Measurements from ENCODE around the gene GPAT3. TPM values are rescaled to one million over a fixed set of nuclear protein-coding genes. Genes with fewer than 3 reads are reported as not detected.

Gene GPAT3
- total and polyA plus RNA-seq, 2 of the 8 experiments (the other 6 are each of a cell fraction or from before 2014, with no cell fraction given): 0.23 to 2.0 TPM

DNA sequence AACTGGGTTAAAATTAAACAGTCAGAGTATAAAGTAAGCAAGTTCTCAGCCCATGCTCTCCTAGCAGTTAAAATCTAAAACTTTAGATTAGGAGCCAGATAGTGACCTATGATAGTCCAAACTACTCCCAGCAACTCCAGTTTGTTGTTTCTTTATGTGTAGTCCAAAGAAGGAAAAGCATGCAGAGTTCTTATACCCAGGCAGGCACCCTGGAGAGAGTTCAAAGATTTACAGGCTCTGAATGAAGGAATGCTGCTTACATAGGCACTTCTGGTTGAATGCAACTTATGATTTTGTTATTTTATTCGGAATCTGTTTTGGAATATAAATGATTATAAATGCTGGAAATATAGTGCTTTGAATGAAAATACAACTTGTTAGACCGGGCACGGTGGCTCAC is 67.2 kb downstream of the GPAT3 start:
- H3K79me2 ChIP-seq (ENCODE audit: control insufficient read depth in 1 of 2, insufficient read depth in 2 of 2, low read length in 2 of 2): no peaks in the 10 kb centered on the region
- TF ChIP-seq SRF (IDR thresholded peaks at IDR 0.05; ENCODE audit: low read depth, low read length) (no peak), NRF1 (IDR thresholded peaks at IDR 0.05; ENCODE audit: low read depth, low read length) (no peak), POLR2AphosphoS5 (IDR thresholded peaks at IDR 0.05; ENCODE audit: low read depth, low read length) (no peak), BRCA1 (IDR thresholded peaks at IDR 0.05; ENCODE audit: low read depth, low read length) (no peak), BACH1 (IDR thresholded peaks at IDR 0.05; ENCODE audit: low read length) (no peak), KDM4A (IDR thresholded peaks at IDR 0.05; ENCODE audit: low read depth, low read length, severe bottlenecking) (no peak), JUND (IDR thresholded peaks at IDR 0.05; ENCODE audit: low read length) (no peak), SIX5 (IDR thresholded peaks at IDR 0.05; ENCODE audit: low read depth, low read length) (no peak), PHF8 (conservative IDR thresholded peaks at IDR 0.05; ENCODE audit: low read depth, low read length) (no peak), RXRA (IDR thresholded peaks at IDR 0.05; ENCODE audit: insufficient read depth, low read depth, low read length) (no peak), CBX8 (IDR thresholded peaks at IDR 0.05; ENCODE audit: borderline replicate concordance, low read depth, low read length) (no peak), TAF1 (IDR thresholded peaks at IDR 0.05; ENCODE audit: low read depth, low read length) (no peak), ASH2L (IDR thresholded peaks at IDR 0.05; ENCODE audit: low read length) (no peak), TBP (IDR thresholded peaks at IDR 0.05; ENCODE audit: low read depth, low read length) (no peak)
- H4K20me1 ChIP-seq (replicated peaks in 1 of 2; ENCODE audit: control insufficient read depth in 1 of 2, insufficient read depth in 2 of 2, low read length in 2 of 2): no peaks in the 10 kb centered on the region
- H3K4me3 ChIP-seq (ENCODE audit: extremely low read depth in 1 of 4, insufficient read depth in 2 of 4, low read depth in 3 of 4, low read length in 4 of 4): no peak overlapping the region
- H3K56ac ChIP-seq (replicated peaks; ENCODE audit: insufficient read length, low read depth, low read length): no peak overlapping the region
- 87% methylated on average over 3 of the region's 3 CpGs; no CpG with 5 or more reads in 1 of the 2 experiments for WGBS, 2 experiments (ENCODE audit: extremely low coverage in 1 of 2, insufficient coverage in 1 of 2, insufficient read length in 1 of 2, insufficient replicate concordance in 2 of 2, low coverage in 1 of 2, low lambda C conversion rate in 2 of 2, missing lambda C conversion rate in 1 of 2)
- no peak overlapping the region for H3K4me2 ChIP-seq (ENCODE audit: insufficient read depth in 1 of 2, low read depth in 2 of 2, low read length in 2 of 2)
- H4K5ac ChIP-seq (ENCODE audit: insufficient read length, low read depth, low read length): no peak overlapping the region
- no peak overlapping the region for H2BK15ac ChIP-seq (ENCODE audit: low read length)
- H3K9me3 ChIP-seq (ENCODE audit: insufficient read depth in 2 of 2, low read depth in 1 of 2, low read length in 1 of 2): no peaks in the 10 kb centered on the region
- H3K18ac ChIP-seq (ENCODE audit: extremely low read depth, low read length): no peak overlapping the region
- DNase-seq (ENCODE audit: low read depth in 1 of 2, low spot score in 2 of 2) (no peak), FAIRE-seq (no peak)
- no peaks in the 10 kb centered on the region for H3K79me1 ChIP-seq (ENCODE audit: low read depth, low read length)
- no peaks in the 10 kb centered on the region for H3K23me2 ChIP-seq (ENCODE audit: low read depth, low read length)
- no peak overlapping the region for H2BK12ac ChIP-seq (ENCODE audit: low read depth, low read length)
- no peak overlapping the region for H2BK20ac ChIP-seq (ENCODE audit: low read length)
- H4K8ac ChIP-seq (ENCODE audit: extremely low read depth, insufficient read depth, low read length): no peak overlapping the region
- no peak overlapping the region for H3K4ac ChIP-seq (replicated peaks; ENCODE audit: insufficient read length, low read depth, low read length)
- POLR2A ChIA-PET (ENCODE audit: partially characterized antibody): no interaction called here
- peaks cover 0 to 1% (median 0%) of the 10 kb centered on the region in 4 experiments; a peak in 1 of 7 replicates for H3K27me3 ChIP-seq (replicated peaks in 1 of 4; ENCODE audit: control insufficient read depth in 3 of 4, extremely low read depth in 1 of 4, insufficient read depth in 3 of 4, low read length in 3 of 4)
- no peak overlapping the region for H2AK5ac ChIP-seq (ENCODE audit: low read depth, low read length)
- H3K27ac ChIP-seq (ENCODE audit: low read depth, low read length): no peak overlapping the region
- CTCF ChIA-PET (ENCODE audit: partially characterized antibody): no interaction called here
- H2AFZ ChIP-seq (ENCODE audit: low read length): no peak overlapping the region
- H2BK5ac ChIP-seq (ENCODE audit: low read depth, low read length): no peak overlapping the region
- no peak overlapping the region for H3K14ac ChIP-seq (ENCODE audit: insufficient read length)
- H3K4me1 ChIP-seq (replicated peaks in 1 of 4; ENCODE audit: control insufficient read depth in 3 of 4, insufficient read depth in 4 of 4, low read length in 3 of 4): no peaks in the 10 kb centered on the region
- H2BK120ac ChIP-seq (replicated peaks; ENCODE audit: low read depth, low read length): no peak overlapping the region
- no peaks in the 10 kb centered on the region for H3K36me3 ChIP-seq (ENCODE audit: control insufficient read depth in 2 of 4, insufficient read depth in 4 of 4, low read length in 3 of 4)
- H3K9ac ChIP-seq (replicated peaks in 1 of 4; ENCODE audit: extremely low read depth in 1 of 4, low read depth in 3 of 4, low read length in 3 of 4): no peak overlapping the region
- H4K91ac ChIP-seq (replicated peaks; ENCODE audit: insufficient read length, low read length): no peak overlapping the region
- no peak overlapping the region for H3K23ac ChIP-seq (ENCODE audit: insufficient read length)

All from H1 (cell line).